Stomach (tissue), 9 donors: ENCODE measurements around the gene DNAJB9. TPM values are rescaled to one million over a fixed set of nuclear protein-coding genes. Genes with fewer than 3 reads are reported as not detected.

ENCODE experiments used
- DNase-seq, 2 donors: peaks; one replicate each; pipeline versions ENCODE4 v3.0.0 to v3.0.0-alpha.2; 2013 to 2019
- H3K27ac ChIP-seq, 5 donors: fragments of 200-600 bp in 4 of 5; sonication (generic) in 4 of 5; one replicate each; pipeline ENCODE4 v1.5.1; 2013 to 2019; ENCODE audit warnings: mild to moderate bottlenecking in 1 of 5, moderate library complexity in 1 of 5
- H3K27me3 ChIP-seq, 3 donors: fragments of 200-600 bp; sonication (generic); one replicate each; pipeline ENCODE4 v1.5.1; 2017 to 2019; ENCODE audit warnings: mixed run types in 1 of 3
- H3K36me3 ChIP-seq, 4 donors: fragments of 200-600 bp; sonication (generic); 1 replicate in 3 of 4; 2 replicates in 1 of 4; pipeline ENCODE4 v1.5.1; 2016 to 2019
- H3K4me1 ChIP-seq, 4 donors: fragments of 200-600 bp; sonication (generic); one replicate each; pipeline ENCODE4 v1.5.1; 2016 to 2019
- H3K4me3 ChIP-seq, 4 donors: fragments of 200-600 bp; sonication (generic) in 3 of 4; one replicate each; pipeline ENCODE4 v1.5.1; 2016 to 2019; ENCODE audit warnings: mild to moderate bottlenecking in 1 of 4
- H3K9me3 ChIP-seq, 4 donors: fragments of 200-600 bp; sonication (generic); one replicate each; pipeline ENCODE4 v1.5.1; 2016 to 2019
- CTCF ChIP-seq, 7 experiments: fragments of 450-650 bp in 4 of 7; fragments of 200-600 bp in 3 of 7; sonication (generic) in 3 of 7; IDR thresholded peaks; one replicate each; pipeline ENCODE4 v1.5.1; 2016 to 2019; ENCODE audit warnings: antibody characterized with exemption in 7 of 7, control low read depth in 2 of 7, mild to moderate bottlenecking in 1 of 7
- EP300 ChIP-seq: sonication (generic); formaldehyde crosslinking; IDR thresholded peaks from one replicate; pipeline ENCODE4 v1.6.1; 2017; ENCODE audit warnings: antibody characterized with exemption
- POLR2A ChIP-seq, 4 donors: fragments of 450-650 bp; IDR thresholded peaks; one replicate each; pipeline ENCODE4 v1.6.1; 2016; ENCODE audit warnings: antibody characterized with exemption in 4 of 4, control low read depth in 2 of 4, mild to moderate bottlenecking in 1 of 4, moderate library complexity in 1 of 4
- POLR2AphosphoS5 ChIP-seq, 3 donors: sonication (generic); formaldehyde crosslinking; IDR thresholded peaks; one replicate each; pipeline ENCODE4 v1.6.1; 2016; ENCODE audit warnings: antibody characterized with exemption in 3 of 3
- WGBS, 5 donors: extraction: QIAGEN DNeasy Blood & Tissue Kit in 3 of 5; methylation state at CpG; one replicate each; pipeline versions ENCODE4 v1.1.5 to v1.1.7; 2013 to 2018; 5-methylcytosine and 5-hydroxymethylcytosine counted together
- intact Hi-C: fragments of 100-400 bp; cut with DNase I; formaldehyde crosslinking; loops from one replicate; pipeline ENCODE4 v1.15.1; 2023; ENCODE audit warnings: low total_unique reads
- polyA plus RNA-seq, 3 donors: library from polyadenylated mRNA; stranded (reverse); fragments of 200-250 nt; gene quantifications; one replicate each; pipeline ENCODE4 v1.2.3, GENCODE V29; 2013
- total RNA-seq, 5 donors: library from RNA; depleted of rRNA; stranded (reverse); fragments of >200 nt; gene quantifications; one replicate each; pipeline versions ENCODE4 v1.1.0 to v1.2.3, GENCODE V29; 2014 to 2016
- donor health status: healthy with polysubstance abuse.
- donor health status: Bipolar disorder and iron deficiency.
- donor health status: healthy.

DNAJB9 gene
- total and polyA plus RNA-seq, 8 donors, result 2.6 to 218 (median 15.3) TPM

DNA sequence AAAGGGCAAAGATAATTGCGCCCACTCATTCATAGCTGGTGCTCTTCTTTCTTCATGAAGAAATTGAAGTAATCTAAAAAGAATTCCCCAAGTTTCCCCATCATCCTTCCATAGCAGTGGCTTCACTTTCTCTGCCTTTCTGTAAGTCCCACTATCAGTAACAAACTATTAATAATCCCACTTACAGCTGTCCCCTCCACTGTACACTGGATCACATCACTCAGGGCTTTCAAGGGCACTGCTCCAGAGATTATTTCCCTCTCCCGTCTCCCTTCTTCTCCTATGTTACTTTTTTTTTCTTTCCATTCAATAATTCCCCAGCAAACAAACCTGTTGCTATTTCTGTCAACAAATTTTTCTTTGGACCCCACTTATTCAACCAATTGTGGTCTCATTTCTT, 16.2 kb downstream of the DNAJB9 start:
- Histone ChIP-seq H3K4me3 (no peak overlapping the region), H3K9me3 (no peaks in the 10 kb centered on the region), H3K4me1 (no peaks in the 10 kb centered on the region), H3K36me3 (no peaks in the 10 kb centered on the region), H3K27me3 (no peaks in the 10 kb centered on the region), H3K27ac (no peak overlapping the region)
- 63 to 81% (median 68%) methylated on average over 2 of the region's 2 CpGs for WGBS, 5 donors
- no peak for DNase-seq
- TF ChIP-seq EP300 (no peak), CTCF (IDR thresholded peaks at IDR 0.05) (no peak), POLR2A (IDR thresholded peaks at IDR 0.05) (no peak), POLR2AphosphoS5 (IDR thresholded peaks at IDR 0.05) (no peak)
- intact Hi-C loops, result no loop called here

- Histone ChIP-seq H3K4me3 (no peak overlapping the region), H3K36me3 (no peaks in the 10 kb centered on the region), H3K4me1 (no peaks in the 10 kb centered on the region), H3K27me3 (no peaks in the 10 kb centered on the region), H3K27ac (no peak overlapping the region), H3K9me3 (no peaks in the 10 kb centered on the region)
- DNase-seq, result no peak
- 34 to 56% (median 44%) methylated on average over 2 to 3 of the region's 3 CpGs for WGBS, 5 donors
- intact Hi-C loops, result no loop called here
- TF ChIP-seq POLR2A (IDR thresholded peaks at IDR 0.05) (no peak), CTCF (IDR thresholded peaks at IDR 0.05) (no peak), EP300 (no peak), POLR2AphosphoS5 (IDR thresholded peaks at IDR 0.05) (no peak)
These were observed 16.6 kb downstream of the DNAJB9 start for GRCh38 chr7:108586274-108586710.

DNA sequence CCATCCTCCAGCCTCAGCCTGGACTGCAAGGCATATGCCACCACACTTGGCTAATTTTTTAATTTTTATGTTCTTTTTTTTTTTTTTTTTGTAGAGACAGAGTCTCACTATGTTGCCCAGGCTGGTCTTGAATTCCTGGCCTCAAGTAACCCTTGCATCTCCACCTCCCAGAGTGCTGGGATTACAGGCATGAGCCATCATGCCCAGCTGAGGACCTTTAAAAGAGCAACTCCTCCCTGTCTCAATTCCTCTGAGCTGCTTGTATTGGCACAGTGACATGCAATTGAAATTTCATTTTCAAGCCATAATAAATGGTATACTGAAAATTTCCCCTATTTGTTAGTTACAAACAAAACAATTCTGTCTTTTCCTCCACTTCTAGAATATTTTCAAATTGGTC, 19.5 kb downstream of the DNAJB9 start:
- no peak overlapping the region for H3K4me3 ChIP-seq
- intact Hi-C loops, result no loop called here
- no peak overlapping the region for H3K27ac ChIP-seq
- H3K4me1 ChIP-seq, result no peaks in the 10 kb centered on the region
- DNase-seq, result no peak
- no peaks in the 10 kb centered on the region for H3K36me3 ChIP-seq
- TF ChIP-seq POLR2AphosphoS5 (IDR thresholded peaks at IDR 0.05) (no peak), CTCF (IDR thresholded peaks at IDR 0.05) (no peak), POLR2A (IDR thresholded peaks at IDR 0.05) (no peak), EP300 (no peak)
- no peaks in the 10 kb centered on the region for H3K27me3 ChIP-seq
- H3K9me3 ChIP-seq, result no peaks in the 10 kb centered on the region

- DNase-seq, result no peak
- H3K27me3 ChIP-seq, result no peaks in the 10 kb centered on the region
- H3K9me3 ChIP-seq, result no peaks in the 10 kb centered on the region
- no peak overlapping the region for H3K27ac ChIP-seq
- H3K4me1 ChIP-seq, result no peaks in the 10 kb centered on the region
- 56 to 77% (median 75%) methylated on average over 1 of the region's 1 CpG for WGBS, 5 donors
- H3K36me3 ChIP-seq, result no peaks in the 10 kb centered on the region
- no peak for TF ChIP-seq EP300
- no peak for TF ChIP-seq CTCF (IDR thresholded peaks at IDR 0.05)
- intact Hi-C loops, result no loop called here
- H3K4me3 ChIP-seq, result no peak overlapping the region
These were observed 20.2 kb downstream of the DNAJB9 start for GRCh38 chr7:108589874-108590273.

DNA sequence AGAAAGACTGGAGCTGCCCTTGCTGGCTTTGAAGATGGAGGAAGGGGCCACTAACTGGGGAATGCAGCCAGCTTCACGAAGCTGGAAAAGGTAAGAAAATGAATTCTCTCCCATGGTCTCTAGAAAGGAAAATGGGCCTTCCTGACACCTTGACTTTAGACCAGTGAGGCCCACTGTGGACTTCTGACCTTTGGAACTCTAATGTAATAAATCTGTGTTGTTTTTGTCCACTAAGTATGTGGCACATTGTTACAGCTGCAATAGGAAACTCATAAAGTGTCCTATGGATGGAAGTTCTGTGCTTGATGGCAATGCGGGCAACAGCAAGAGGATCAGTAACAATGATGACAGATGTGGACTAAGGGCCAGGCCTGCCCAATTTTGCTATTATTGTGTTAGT, 20.9 kb downstream of the DNAJB9 start:
- Histone ChIP-seq H3K27ac (no peak overlapping the region), H3K4me1 (no peaks in the 10 kb centered on the region), H3K9me3 (no peaks in the 10 kb centered on the region), H3K36me3 (no peaks in the 10 kb centered on the region), H3K4me3 (no peak overlapping the region), H3K27me3 (no peaks in the 10 kb centered on the region)
- intact Hi-C loops, result no loop called here
- DNase-seq, result no peak
- TF ChIP-seq EP300, result no peak
- no peak for TF ChIP-seq POLR2A (IDR thresholded peaks at IDR 0.05)
- no peak for TF ChIP-seq POLR2AphosphoS5 (IDR thresholded peaks at IDR 0.05)
- no peak for TF ChIP-seq CTCF (IDR thresholded peaks at IDR 0.05)
- 76 to 91% (median 87%) methylated on average over 2 of the region's 2 CpGs for WGBS, 5 donors
